GM12878 (cell line): ENCODE results near the gene PSMC3IP. TPM values are rescaled to one million over a fixed set of nuclear protein-coding genes. Genes with fewer than 3 reads are reported as not detected.

Experiments used
- ASH2L ChIP-seq: fragments of 300-600, 200-600 bp; sonication (generic); IDR thresholded peaks from 2 replicates; pipeline ENCODE4 v1.6.1; 2017; ENCODE audit warnings: low read depth, mild to moderate bottlenecking, borderline replicate concordance
- ATF2 ChIP-seq: IDR thresholded peaks from 2 replicates; pipeline ENCODE4 v1.6.1; 2012; ENCODE audit warnings: low read length, inconsistent platforms
- BRCA1 ChIP-seq: IDR thresholded peaks from 2 replicates; pipeline ENCODE4 v1.6.1; 2011; ENCODE audit warnings: low read depth, low read length, improper control_type of control experiment
- E4F1 ChIP-seq: fragments of 450-650 bp; IDR thresholded peaks from 2 replicates; pipeline ENCODE4 v1.6.1; 2018; ENCODE audit warnings: borderline replicate concordance, mild to moderate bottlenecking; ENCODE audit not compliant: partially characterized antibody
- ELK1 ChIP-seq: IDR thresholded peaks from 2 replicates; pipeline ENCODE4 v1.6.1; 2012; ENCODE audit warnings: low read depth, low read length, improper control_type of control experiment
- MEF2B ChIP-seq: fragments of 450-650 bp; IDR thresholded peaks from 2 replicates; pipeline ENCODE4 v1.6.1; 2018; ENCODE audit warnings: mild to moderate bottlenecking, moderate library complexity; ENCODE audit not compliant: partially characterized antibody, poor library complexity, severe bottlenecking
- MTA3 ChIP-seq: IDR thresholded peaks from 2 replicates; pipeline ENCODE4 v1.6.1; 2012; ENCODE audit warnings: low read length, inconsistent platforms, borderline replicate concordance
- MXI1 ChIP-seq: fragments of 150-350 bp; IDR thresholded peaks from 2 replicates; pipeline ENCODE4 v1.6.1; 2011; ENCODE audit warnings: low read depth, mild to moderate bottlenecking, inconsistent platforms, low read length, improper control_type of control experiment
- NFIC ChIP-seq: IDR thresholded peaks from 2 replicates; pipeline ENCODE4 v1.6.1; 2012; ENCODE audit warnings: low read depth, mild to moderate bottlenecking, inconsistent platforms, low read length, moderate library complexity
- POLR2A ChIP-seq: IDR thresholded peaks from 2 replicates; pipeline ENCODE4 v1.6.1; 2011; ENCODE audit warnings: low read depth, mild to moderate bottlenecking, low read length
- PRDM15 ChIP-seq: fragments of 450-650 bp; formaldehyde crosslinking; IDR thresholded peaks from 2 replicates; pipeline ENCODE4 v1.4.0; 2020; ENCODE audit warnings: mild to moderate bottlenecking, moderate library complexity
- REST ChIP-seq: IDR thresholded peaks from 2 replicates; pipeline ENCODE4 v1.6.1; 2012; ENCODE audit warnings: mild to moderate bottlenecking, low read depth, low read length
- STAT1 ChIP-seq: fragments of 450-650 bp; conservative IDR thresholded peaks from 2 replicates; pipeline ENCODE4 v1.6.1; 2014; ENCODE audit warnings: antibody characterized with exemption, mild to moderate bottlenecking
- ZBED1 ChIP-seq: IDR thresholded peaks from 2 replicates; pipeline ENCODE4 v1.6.1; 2016; ENCODE audit warnings: borderline replicate concordance
- polyA plus RNA-seq, 11 experiments: library from polyadenylated mRNA; depleted of rRNA in 4 of 11; unstranded in 6 of 11; stranded (reverse) in 5 of 11; fragments of >200 nt; fragmentation: Nextera tagmentation in 4 of 11; fragmentation: Illumina TruSeq in 1 of 11; extraction: Ambion mirVana in 4 of 11; extraction: Trizol in 1 of 11; gene quantifications; 1 replicate in 1 of 11; 2 replicates in 10 of 11; pipeline versions ENCODE4 v1.2.1 to v1.2.3, GENCODE V29; 2011 to 2016; ENCODE audit warnings: inconsistent platforms in 2 of 11, missing spikeins in 2 of 11, low read depth in 1 of 11
- total RNA-seq, 4 experiments: library from RNA; depleted of rRNA in 3 of 4; stranded (reverse); fragments of >200 nt in 3 of 4; fragmentation: Illumina TruSeq in 1 of 4; extraction: Trizol in 1 of 4; gene quantifications; 2 replicates each; pipeline versions ENCODE4 v1.2.1 to v1.2.3, GENCODE V29; 2013 to 2021

PSMC3IP gene
- total and polyA plus RNA-seq, 10 of the 15 experiments (the other 5 are each of a cell fraction or from before 2014, with no cell fraction given): 6.8 to 34.5 (median 17.7) TPM

GRCh38 chr17:42590886-42591285 lies 13.4 kb upstream of the PSMC3IP start (continued):
- no peak for TF ChIP-seq REST
- no peak for TF ChIP-seq PRDM15 (CRISPR knock-in tag)
- no peak for TF ChIP-seq STAT1
- no peak for TF ChIP-seq ZBED1
- no peak for TF ChIP-seq ATF2
- no peak for TF ChIP-seq MEF2B
- no peak for TF ChIP-seq POLR2A
- TF ChIP-seq E4F1: no peak
- no peak for TF ChIP-seq MXI1
- no peak for TF ChIP-seq NFIC
- TF ChIP-seq ASH2L: no peak
- TF ChIP-seq MTA3: no peak
- no peak for TF ChIP-seq ELK1
- no peak for TF ChIP-seq BRCA1
- TF ChIP-seq, all 136 proteins: peak for 0
